Muscle layer of duodenum (tissue), 2 donors: Measurements from ENCODE around the gene TRA2B.

Experiments
- H3K27ac ChIP-seq: one replicate; pipeline ENCODE4 v1.7.0; 2013; ENCODE audit warnings: mild to moderate bottlenecking, low read length
- H3K27me3 ChIP-seq: one replicate; pipeline ENCODE4 v1.7.0; 2013; ENCODE audit warnings: low read depth, mild to moderate bottlenecking, control low read depth, low read length
- H3K36me3 ChIP-seq, 2 donors: one replicate each; pipeline ENCODE4 v1.7.0; 2013; ENCODE audit warnings: low read length in 2 of 2, control low read depth in 1 of 2, mild to moderate bottlenecking in 1 of 2; ENCODE audit not compliant: insufficient read depth in 2 of 2, control insufficient read depth in 1 of 2
- H3K4me1 ChIP-seq, 2 donors: one replicate each; pipeline ENCODE4 v1.7.0; 2013; ENCODE audit warnings: low read length in 2 of 2, mild to moderate bottlenecking in 2 of 2, control low read depth in 1 of 2, moderate library complexity in 1 of 2; ENCODE audit not compliant: insufficient read depth in 2 of 2, control insufficient read depth in 1 of 2
- H3K4me3 ChIP-seq, 2 donors: one replicate each; pipeline ENCODE4 v1.7.0; 2013; ENCODE audit warnings: low read length in 2 of 2, low read depth in 1 of 2, mild to moderate bottlenecking in 1 of 2
- H3K9me3 ChIP-seq, 2 donors: one replicate each; pipeline ENCODE4 v1.7.0; 2013; ENCODE audit warnings: low read length in 2 of 2, control low read depth in 1 of 2, mild to moderate bottlenecking in 1 of 2; ENCODE audit not compliant: control insufficient read depth in 1 of 2
- donor health status: healthy.

The TRA2B gene

DNA sequence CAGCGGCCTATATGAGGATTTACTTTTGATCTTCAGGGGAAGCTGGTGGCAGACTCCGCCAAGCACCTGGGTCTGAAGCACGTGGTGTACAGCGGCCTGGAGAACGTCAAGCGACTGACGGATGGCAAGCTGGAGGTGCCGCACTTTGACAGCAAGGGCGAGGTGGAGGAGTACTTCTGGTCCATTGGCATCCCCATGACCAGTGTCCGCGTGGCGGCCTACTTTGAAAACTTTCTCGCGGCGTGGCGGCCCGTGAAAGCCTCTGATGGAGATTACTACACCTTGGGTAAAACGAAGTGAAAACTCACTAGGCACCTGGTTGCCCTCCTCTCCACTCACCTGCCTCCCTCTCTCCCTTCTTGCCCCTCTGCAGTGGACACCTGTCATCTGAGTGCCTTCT is 33.8 kb upstream of the TRA2B start:
- no peaks in the 10 kb centered on the region for H3K27me3 ChIP-seq
- no peaks in the 10 kb centered on the region for H3K9me3 ChIP-seq
- no peak overlapping the region for H3K27ac ChIP-seq
- H3K36me3 ChIP-seq = no peaks in the 10 kb centered on the region
- H3K4me1 ChIP-seq = no peaks in the 10 kb centered on the region
- no peak overlapping the region for H3K4me3 ChIP-seq

GRCh38 chr3:185968168-185968567 is 30.4 kb upstream of the TRA2B start:
- no peak overlapping the region for H3K27ac ChIP-seq
- H3K4me3 ChIP-seq = no peak overlapping the region
- H3K27me3 ChIP-seq = no peaks in the 10 kb centered on the region
- H3K9me3 ChIP-seq = no peaks in the 10 kb centered on the region
- H3K4me1 ChIP-seq = no peaks in the 10 kb centered on the region
- no peaks in the 10 kb centered on the region for H3K36me3 ChIP-seq

DNA sequence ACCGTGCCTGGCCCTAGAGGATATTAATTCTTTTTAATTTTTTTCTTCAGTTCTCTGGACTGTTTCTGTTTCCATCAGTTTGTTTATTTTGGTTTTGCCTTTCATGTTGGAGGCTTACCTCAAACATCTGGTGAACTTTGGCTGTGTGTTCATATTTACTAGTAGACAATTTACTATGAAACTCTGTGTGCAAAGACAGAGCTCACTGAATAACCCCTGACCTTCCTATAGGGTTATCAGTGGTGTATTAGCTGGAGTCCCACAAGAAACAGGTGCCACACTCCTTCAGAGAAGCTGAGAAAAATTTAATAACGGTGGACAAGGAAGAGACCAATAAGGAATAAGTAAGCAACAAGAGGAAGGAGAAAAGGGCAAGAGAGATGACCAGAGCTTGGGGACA is 28.8 kb upstream of the TRA2B start:
- Histone ChIP-seq H3K4me3 (no peak overlapping the region), H3K36me3 (no peaks in the 10 kb centered on the region), H3K27ac (no peak overlapping the region), H3K27me3 (no peaks in the 10 kb centered on the region), H3K4me1 (no peaks in the 10 kb centered on the region), H3K9me3 (no peaks in the 10 kb centered on the region)

GRCh38 chr3:185965496-185965895 is 27.7 kb upstream of the TRA2B start:
- no peaks in the 10 kb centered on the region for H3K36me3 ChIP-seq
- no peak overlapping the region for H3K27ac ChIP-seq
- no peaks in the 10 kb centered on the region for H3K4me1 ChIP-seq
- no peaks in the 10 kb centered on the region for H3K27me3 ChIP-seq
- H3K9me3 ChIP-seq = no peaks in the 10 kb centered on the region
- H3K4me3 ChIP-seq = no peak overlapping the region

DNA sequence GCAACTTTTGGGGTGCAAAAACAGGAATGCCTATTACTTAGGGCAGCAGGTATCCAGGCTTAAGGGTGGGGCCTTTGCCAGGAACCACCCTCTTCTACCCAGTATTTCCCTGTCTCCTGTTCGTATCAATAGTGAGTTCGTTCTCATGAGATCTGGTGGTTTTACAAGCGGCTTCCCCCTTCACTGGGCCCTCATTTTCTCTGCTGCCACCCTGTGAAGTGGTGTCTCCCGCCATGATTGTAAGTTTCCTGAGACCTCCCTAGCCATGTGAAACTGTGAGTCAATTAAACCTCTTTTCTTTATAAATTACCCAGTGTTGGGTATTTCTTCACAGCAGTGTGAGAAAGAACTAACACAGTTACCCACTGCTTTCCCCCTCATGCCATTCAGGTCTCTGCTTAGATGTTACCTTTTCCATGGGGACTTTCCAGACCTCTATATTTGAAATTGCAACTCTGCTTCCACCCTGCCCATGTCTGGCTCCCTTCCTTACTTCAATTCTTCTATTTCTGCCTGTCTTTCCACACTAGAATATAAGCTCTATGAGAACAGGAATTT is 23.9 kb upstream of the TRA2B start:
- Histone ChIP-seq H3K36me3 (no peaks in the 10 kb centered on the region), H3K4me3 (no peak overlapping the region), H3K9me3 (no peaks in the 10 kb centered on the region), H3K27me3 (no peaks in the 10 kb centered on the region), H3K4me1 (no peaks in the 10 kb centered on the region), H3K27ac (no peak overlapping the region)

DNA sequence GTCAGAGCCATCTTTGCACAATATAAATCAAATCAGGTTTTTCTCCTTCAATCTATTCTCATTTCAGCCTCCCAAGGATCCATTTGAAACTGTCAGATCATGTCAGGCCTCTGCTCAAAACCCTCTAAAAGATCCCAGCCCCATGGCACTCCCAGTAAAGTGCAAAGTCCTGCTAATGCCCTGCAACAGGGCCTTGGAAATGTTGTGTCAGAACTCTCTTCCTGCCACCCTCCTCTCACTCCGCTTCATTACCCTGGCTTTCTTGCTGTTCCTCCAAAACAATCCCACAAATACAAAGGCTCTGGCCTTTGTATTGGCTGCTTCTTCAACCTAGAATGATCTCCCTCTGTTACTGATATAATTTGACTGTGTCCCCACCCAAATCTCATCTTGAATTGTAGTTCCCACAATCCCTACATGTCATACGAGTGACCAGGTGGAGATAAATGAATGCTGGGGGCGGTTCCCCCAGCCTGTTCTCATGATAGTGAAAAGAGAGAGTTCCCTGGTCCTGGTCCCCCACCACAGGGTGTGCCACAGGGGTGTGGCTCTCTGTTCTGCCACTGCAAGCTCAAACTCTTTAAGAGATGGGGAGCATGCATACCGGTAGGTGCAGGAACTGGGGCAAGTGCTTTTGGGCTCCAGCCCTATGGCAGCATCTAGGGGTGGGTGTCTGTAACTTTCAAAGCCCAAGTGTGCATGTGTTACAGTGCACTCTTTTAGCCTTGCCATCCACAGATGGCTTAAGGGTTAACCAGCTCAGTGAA is 22.9 kb upstream of the TRA2B start:
- H3K9me3 ChIP-seq = no peaks in the 10 kb centered on the region
- H3K36me3 ChIP-seq = no peaks in the 10 kb centered on the region
- peak overlapping the region; percentile 58 for H3K27ac ChIP-seq
- H3K27me3 ChIP-seq = no peaks in the 10 kb centered on the region
- H3K4me3 ChIP-seq = no peak overlapping the region
- no peaks in the 10 kb centered on the region for H3K4me1 ChIP-seq

GRCh38 chr3:185959609-185960521 is 22.1 kb upstream of the TRA2B start:
- Histone ChIP-seq H3K4me1 (no peaks in the 10 kb centered on the region), H3K27me3 (no peaks in the 10 kb centered on the region), H3K27ac (peak overlapping the region; percentile 58), H3K4me3 (no peak overlapping the region), H3K9me3 (no peaks in the 10 kb centered on the region), H3K36me3 (no peaks in the 10 kb centered on the region)

- Histone ChIP-seq H3K4me1 (no peaks in the 10 kb centered on the region), H3K27me3 (no peaks in the 10 kb centered on the region), H3K27ac (no peak overlapping the region), H3K9me3 (no peaks in the 10 kb centered on the region), H3K36me3 (no peaks in the 10 kb centered on the region), H3K4me3 (no peak overlapping the region)
Measured at GRCh38 chr3:185958626-185959025, 20.8 kb upstream of the TRA2B start.

DNA sequence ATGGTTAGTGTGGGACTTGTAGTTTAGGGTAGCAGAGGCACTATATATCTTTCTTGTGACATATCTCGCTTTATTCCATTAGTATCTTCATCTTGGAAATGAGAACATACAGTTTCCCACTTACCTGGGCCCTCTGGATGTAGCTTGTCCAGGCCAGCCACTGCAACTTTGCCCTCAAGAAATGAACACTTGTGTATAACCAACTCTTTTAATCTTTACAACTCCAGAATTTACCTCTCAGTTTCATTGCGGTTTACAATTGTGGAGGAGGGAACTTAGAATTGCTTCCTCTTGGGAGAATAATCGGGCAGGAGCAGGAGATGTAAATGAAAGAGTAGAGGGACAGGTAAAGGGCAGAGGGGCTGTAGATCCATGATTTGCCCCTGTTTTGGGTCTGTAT is 18.4 kb upstream of the TRA2B start:
- Histone ChIP-seq H3K27ac (no peak overlapping the region), H3K36me3 (no peaks in the 10 kb centered on the region), H3K4me1 (no peaks in the 10 kb centered on the region), H3K4me3 (no peak overlapping the region), H3K9me3 (no peaks in the 10 kb centered on the region), H3K27me3 (no peaks in the 10 kb centered on the region)

DNA sequence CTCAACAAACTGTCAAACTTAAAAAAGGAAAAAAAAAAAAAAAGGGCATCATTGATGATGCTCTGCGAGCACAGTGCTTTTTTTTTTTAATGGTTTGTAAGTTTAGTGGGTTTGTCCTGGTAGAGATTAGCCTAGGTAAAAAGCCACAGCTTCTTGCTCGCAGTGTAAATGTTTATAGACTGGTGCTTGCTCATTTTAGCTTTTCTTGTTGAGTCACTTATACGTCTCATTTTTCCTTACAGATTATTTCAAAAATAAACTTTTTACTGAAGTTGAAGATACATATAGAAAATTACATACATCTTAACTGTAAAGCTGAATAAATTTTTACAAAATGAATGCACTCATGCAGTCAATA is 16.5 kb upstream of the TRA2B start:
- Histone ChIP-seq H3K9me3 (no peaks in the 10 kb centered on the region), H3K27ac (no peak overlapping the region), H3K4me1 (no peaks in the 10 kb centered on the region), H3K27me3 (no peaks in the 10 kb centered on the region), H3K36me3 (no peaks in the 10 kb centered on the region), H3K4me3 (no peak overlapping the region)

DNA sequence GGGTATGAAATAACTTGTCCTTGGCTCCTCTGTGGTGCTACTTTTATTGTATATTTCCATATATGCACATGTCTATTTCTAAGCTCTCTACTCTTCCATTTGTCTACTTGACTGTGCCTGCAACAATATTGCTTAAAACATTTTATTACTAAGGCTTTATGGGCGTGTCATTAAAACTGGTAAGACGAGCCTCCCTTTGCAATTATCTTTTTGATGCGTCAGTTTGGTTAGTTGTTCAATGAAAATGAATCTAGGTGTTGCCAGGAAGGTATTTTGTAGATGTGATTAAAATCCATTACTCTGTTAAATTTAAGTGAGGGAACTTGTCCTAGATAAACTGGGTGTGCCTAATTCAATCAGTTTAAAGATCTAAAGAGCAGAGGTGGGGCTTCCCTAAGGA is 12.9 kb upstream of the TRA2B start:
- Histone ChIP-seq H3K36me3 (no peaks in the 10 kb centered on the region), H3K27me3 (no peaks in the 10 kb centered on the region), H3K4me1 (no peaks in the 10 kb centered on the region), H3K9me3 (no peaks in the 10 kb centered on the region), H3K27ac (no peak overlapping the region), H3K4me3 (no peak overlapping the region)
